ENCODE data around the gene ARHGEF2. TPM values are rescaled to one million over a fixed set of nuclear protein-coding genes. Genes with fewer than 3 reads are reported as not detected.

ARHGEF2 gene
- total and polyA plus RNA-seq, 9 of the 15 experiments (the other 6 are each of a cell fraction or from before 2014, with no cell fraction given), result 7.1 to 162 (median 62.2) TPM

DNA sequence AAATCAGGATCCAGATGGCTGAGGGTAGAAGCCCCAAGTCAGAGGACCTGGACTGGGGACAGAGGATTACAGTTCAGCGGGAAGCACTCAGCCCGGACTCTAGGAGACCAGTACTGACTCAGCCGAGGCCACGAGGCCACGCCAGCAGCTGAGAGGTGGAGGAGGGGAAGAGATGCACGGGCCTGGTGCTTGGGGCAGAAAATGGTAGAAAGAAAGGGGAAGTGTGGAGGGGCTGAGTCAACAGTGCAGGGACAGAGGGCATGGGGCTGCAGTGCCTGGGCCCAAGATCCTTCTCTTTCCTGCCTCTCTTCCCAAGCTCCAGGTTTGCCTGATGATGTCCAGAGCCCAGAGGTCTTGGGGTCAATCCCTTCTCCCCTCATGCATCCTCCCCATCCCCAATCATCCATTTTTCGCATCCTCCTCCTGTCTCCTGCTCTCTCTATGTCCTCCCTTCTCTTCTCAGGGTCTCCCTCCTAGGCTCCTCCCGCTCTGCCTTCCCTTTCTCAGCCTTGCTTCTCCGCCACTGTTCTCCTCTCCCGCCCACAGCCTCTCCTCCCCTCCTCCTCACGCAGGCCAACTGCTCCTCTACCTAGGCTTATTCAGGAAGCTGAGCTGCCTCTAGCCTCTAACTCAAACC is 7.7 kb downstream of the ARHGEF2 start (continued):
- TF ChIP-seq, protein P1, sequence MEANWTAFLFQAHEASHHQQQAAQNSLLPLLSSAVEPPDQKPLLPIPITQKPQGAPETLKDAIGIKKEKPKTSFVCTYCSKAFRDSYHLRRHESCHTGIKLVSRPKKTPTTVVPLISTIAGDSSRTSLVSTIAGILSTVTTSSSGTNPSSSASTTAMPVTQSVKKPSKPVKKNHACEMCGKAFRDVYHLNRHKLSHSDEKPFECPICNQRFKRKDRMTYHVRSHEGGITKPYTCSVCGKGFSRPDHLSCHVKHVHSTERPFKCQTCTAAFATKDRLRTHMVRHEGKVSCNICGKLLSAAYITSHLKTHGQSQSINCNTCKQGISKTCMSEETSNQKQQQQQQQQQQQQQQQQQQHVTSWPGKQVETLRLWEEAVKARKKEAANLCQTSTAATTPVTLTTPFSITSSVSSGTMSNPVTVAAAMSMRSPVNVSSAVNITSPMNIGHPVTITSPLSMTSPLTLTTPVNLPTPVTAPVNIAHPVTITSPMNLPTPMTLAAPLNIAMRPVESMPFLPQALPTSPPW (CRISPR knock-in tag; IDR thresholded peaks at IDR 0.05), result peak; percentile 51; the same call in 1 of the 2 replicates
- TF ChIP-seq, protein P2, sequence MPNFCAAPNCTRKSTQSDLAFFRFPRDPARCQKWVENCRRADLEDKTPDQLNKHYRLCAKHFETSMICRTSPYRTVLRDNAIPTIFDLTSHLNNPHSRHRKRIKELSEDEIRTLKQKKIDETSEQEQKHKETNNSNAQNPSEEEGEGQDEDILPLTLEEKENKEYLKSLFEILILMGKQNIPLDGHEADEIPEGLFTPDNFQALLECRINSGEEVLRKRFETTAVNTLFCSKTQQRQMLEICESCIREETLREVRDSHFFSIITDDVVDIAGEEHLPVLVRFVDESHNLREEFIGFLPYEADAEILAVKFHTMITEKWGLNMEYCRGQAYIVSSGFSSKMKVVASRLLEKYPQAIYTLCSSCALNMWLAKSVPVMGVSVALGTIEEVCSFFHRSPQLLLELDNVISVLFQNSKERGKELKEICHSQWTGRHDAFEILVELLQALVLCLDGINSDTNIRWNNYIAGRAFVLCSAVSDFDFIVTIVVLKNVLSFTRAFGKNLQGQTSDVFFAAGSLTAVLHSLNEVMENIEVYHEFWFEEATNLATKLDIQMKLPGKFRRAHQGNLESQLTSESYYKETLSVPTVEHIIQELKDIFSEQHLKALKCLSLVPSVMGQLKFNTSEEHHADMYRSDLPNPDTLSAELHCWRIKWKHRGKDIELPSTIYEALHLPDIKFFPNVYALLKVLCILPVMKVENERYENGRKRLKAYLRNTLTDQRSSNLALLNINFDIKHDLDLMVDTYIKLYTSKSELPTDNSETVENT (CRISPR knock-in tag; IDR thresholded peaks at IDR 0.05), result 0 out of 2 replicates have a peak, but pooled peaks have one; percentile 43
- TF ChIP-seq POLR2B (IDR thresholded peaks at IDR 0.05; ENCODE audit: low read depth, partially characterized antibody) (peak; percentile 44), SOX6 (IDR thresholded peaks at IDR 0.05) (0 out of 2 replicates have a peak, but pooled peaks have one; percentile 33), ZNF589 (CRISPR knock-in tag; IDR thresholded peaks at IDR 0.05; ENCODE audit: low read depth) (no peak), CBFA2T3 (IDR thresholded peaks at IDR 0.05) (no peak; the same call in 1 of the 2 replicates), HMG20A (CRISPR knock-in tag; conservative IDR thresholded peaks at IDR 0.05) (no peak), ZBED1 (IDR thresholded peaks at IDR 0.05) (peak; percentile 32; the same call in 1 of the 2 replicates), LEF1 (IDR thresholded peaks at IDR 0.05) (peak; percentile 61; the same call in 1 of the 2 replicates), TCF3 (CRISPR knock-in tag; IDR thresholded peaks at IDR 0.05) (no peak; the same call in 1 of the 2 replicates), CBX3 (IDR thresholded peaks at IDR 0.05; ENCODE audit: borderline replicate concordance in 1 of 2, low read length in 2 of 2) (no peak), NBN (IDR thresholded peaks at IDR 0.05; ENCODE audit: low read depth) (peak; percentile 45; the same call in 1 of the 2 replicates), RBM39 (optimal IDR thresholded peaks at IDR 0.05; ENCODE audit: low read depth, low read length) (no peak), POU5F1 (IDR thresholded peaks at IDR 0.05; ENCODE audit: borderline replicate concordance, low read depth, low read length, partially characterized antibody) (no peak), BCOR (IDR thresholded peaks at IDR 0.05) (peak; percentile 12; the same call in 1 of the 2 replicates), ZNF197 (CRISPR knock-in tag; IDR thresholded peaks at IDR 0.05; ENCODE audit: low read depth) (no peak), ARNT (IDR thresholded peaks at IDR 0.05) (0 out of 4 replicates have a peak, but pooled peaks of 1 of the 2 experiments have one; percentile 27), ZNF263 (CRISPR knock-in tag; IDR thresholded peaks at IDR 0.05; ENCODE audit: borderline replicate concordance) (peak; percentile 95), PCBP2 (IDR thresholded peaks at IDR 0.05; ENCODE audit: low read depth, low read length, poor library complexity, severe bottlenecking) (no peak)
- TF ChIP-seq, protein P3, sequence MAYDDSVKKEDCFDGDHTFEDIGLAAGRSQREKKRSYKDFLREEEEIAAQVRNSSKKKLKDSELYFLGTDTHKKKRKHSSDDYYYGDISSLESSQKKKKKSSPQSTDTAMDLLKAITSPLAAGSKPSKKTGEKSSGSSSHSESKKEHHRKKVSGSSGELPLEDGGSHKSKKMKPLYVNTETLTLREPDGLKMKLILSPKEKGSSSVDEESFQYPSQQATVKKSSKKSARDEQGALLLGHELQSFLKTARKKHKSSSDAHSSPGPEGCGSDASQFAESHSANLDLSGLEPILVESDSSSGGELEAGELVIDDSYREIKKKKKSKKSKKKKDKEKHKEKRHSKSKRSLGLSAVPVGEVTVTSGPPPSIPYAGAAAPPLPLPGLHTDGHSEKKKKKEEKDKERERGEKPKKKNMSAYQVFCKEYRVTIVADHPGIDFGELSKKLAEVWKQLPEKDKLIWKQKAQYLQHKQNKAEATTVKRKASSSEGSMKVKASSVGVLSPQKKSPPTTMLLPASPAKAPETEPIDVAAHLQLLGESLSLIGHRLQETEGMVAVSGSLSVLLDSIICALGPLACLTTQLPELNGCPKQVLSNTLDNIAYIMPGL (CRISPR knock-in tag; IDR thresholded peaks at IDR 0.05), result no peak
- TF ChIP-seq, protein P4, sequence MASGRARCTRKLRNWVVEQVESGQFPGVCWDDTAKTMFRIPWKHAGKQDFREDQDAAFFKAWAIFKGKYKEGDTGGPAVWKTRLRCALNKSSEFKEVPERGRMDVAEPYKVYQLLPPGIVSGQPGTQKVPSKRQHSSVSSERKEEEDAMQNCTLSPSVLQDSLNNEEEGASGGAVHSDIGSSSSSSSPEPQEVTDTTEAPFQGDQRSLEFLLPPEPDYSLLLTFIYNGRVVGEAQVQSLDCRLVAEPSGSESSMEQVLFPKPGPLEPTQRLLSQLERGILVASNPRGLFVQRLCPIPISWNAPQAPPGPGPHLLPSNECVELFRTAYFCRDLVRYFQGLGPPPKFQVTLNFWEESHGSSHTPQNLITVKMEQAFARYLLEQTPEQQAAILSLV (tag; IDR thresholded peaks at IDR 0.05), result no peak
- TF ChIP-seq, protein P5, sequence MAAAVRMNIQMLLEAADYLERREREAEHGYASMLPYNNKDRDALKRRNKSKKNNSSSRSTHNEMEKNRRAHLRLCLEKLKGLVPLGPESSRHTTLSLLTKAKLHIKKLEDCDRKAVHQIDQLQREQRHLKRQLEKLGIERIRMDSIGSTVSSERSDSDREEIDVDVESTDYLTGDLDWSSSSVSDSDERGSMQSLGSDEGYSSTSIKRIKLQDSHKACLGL (CRISPR knock-in tag; IDR thresholded peaks at IDR 0.05; ENCODE audit: borderline replicate concordance, poor library complexity, severe bottlenecking), result no peak

Measured in K562 (cell line).